Measurements from ENCODE around the gene UGT1A7.

UGT1A7 gene

GRCh38 chr2:233807215-233807865 is 125.6 kb downstream of the UGT1A7 start:
- Histone ChIP-seq H3K27me3 (ENCODE audit: insufficient read depth, low read length) (peaks cover 76% of the 10 kb centered on the region), H2AFZ (ENCODE audit: low read length, unreplicated experiment) (no peak overlapping the region), H3K27ac (ENCODE audit: low read depth, low read length) (no peak overlapping the region), H3K79me2 (ENCODE audit: control insufficient read depth, insufficient read depth, low read length, unreplicated experiment) (no peaks in the 10 kb centered on the region), H3K4me1 (ENCODE audit: control insufficient read depth, insufficient read depth, low read length, unreplicated experiment) (no peaks in the 10 kb centered on the region), H3K36me3 (ENCODE audit: insufficient read depth, low read length) (no peaks in the 10 kb centered on the region), H3K4me3 (ENCODE audit: low read depth, low read length) (no peak overlapping the region)

- no peak overlapping the region for H3K4me3 ChIP-seq (ENCODE audit: low read depth, low read length)
- H3K27me3 ChIP-seq (ENCODE audit: insufficient read depth, low read length): peaks cover 79% of the 10 kb centered on the region
- H3K79me2 ChIP-seq (ENCODE audit: control insufficient read depth, insufficient read depth, low read length, unreplicated experiment): no peaks in the 10 kb centered on the region
- H3K27ac ChIP-seq (ENCODE audit: low read depth, low read length): no peak overlapping the region
- no peaks in the 10 kb centered on the region for H3K36me3 ChIP-seq (ENCODE audit: insufficient read depth, low read length)
- no peak overlapping the region for H2AFZ ChIP-seq (ENCODE audit: low read length, unreplicated experiment)
- no peaks in the 10 kb centered on the region for H3K4me1 ChIP-seq (ENCODE audit: control insufficient read depth, insufficient read depth, low read length, unreplicated experiment)
Observed at GRCh38 chr2:233807966-233808935, 126.5 kb downstream of the UGT1A7 start.

GRCh38 chr2:233810385-233810784 is 128.7 kb downstream of the UGT1A7 start:
- Histone ChIP-seq H3K4me1 (ENCODE audit: control insufficient read depth, insufficient read depth, low read length, unreplicated experiment) (no peaks in the 10 kb centered on the region), H2AFZ (ENCODE audit: low read length, unreplicated experiment) (no peak overlapping the region), H3K27me3 (ENCODE audit: insufficient read depth, low read length) (peaks cover 62% of the 10 kb centered on the region), H3K79me2 (ENCODE audit: control insufficient read depth, insufficient read depth, low read length, unreplicated experiment) (no peaks in the 10 kb centered on the region), H3K4me3 (ENCODE audit: low read depth, low read length) (no peak overlapping the region), H3K36me3 (ENCODE audit: insufficient read depth, low read length) (no peaks in the 10 kb centered on the region), H3K27ac (ENCODE audit: low read depth, low read length) (no peak overlapping the region)

DNA sequence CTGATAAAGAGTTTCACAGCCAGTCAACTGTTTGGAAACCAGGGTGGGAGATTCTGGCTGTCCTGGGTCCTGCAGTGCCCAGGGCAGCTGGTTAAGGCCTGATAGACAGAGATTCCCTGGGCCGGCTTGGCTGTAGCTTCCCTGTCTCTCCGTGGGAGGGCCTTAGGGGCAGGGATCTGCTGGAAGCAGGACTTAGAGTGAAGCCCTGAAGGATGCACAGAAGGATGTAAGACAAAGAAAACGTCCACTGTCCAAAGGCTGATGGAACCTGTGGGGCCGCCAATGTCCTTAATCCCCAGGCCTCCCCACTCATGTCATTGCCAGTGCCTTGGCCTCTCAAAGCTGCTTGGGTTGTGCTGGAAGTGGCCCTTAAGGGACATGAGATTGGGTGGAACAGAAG is 129.4 kb downstream of the UGT1A7 start:
- H3K27ac ChIP-seq (ENCODE audit: low read depth, low read length): no peak overlapping the region
- H3K4me3 ChIP-seq (ENCODE audit: low read depth, low read length): no peak overlapping the region
- H3K27me3 ChIP-seq (ENCODE audit: insufficient read depth, low read length): peaks cover 56% of the 10 kb centered on the region

DNA sequence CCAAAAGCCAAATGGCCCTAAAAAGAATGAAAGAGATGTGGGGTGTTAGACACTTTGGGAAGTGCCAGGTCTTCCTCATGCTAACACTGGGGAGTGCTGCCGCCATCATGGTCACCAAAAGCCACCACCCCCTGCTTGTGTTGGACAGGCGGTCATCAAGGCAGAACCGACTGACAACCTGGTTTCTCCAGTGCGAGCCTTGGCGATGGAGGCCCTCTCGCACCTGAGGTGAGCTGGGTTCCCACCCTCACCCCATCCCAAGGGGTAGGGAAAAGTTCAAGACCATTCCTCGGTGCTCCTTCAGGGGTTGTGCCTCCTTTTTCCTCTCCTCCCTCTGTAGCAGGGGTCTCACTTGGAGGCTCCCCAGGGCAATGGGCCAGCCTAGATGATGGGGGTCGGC is 130.0 kb downstream of the UGT1A7 start:
- H3K27ac ChIP-seq (ENCODE audit: low read depth, low read length): no peak overlapping the region
- no peaks in the 10 kb centered on the region for H3K4me1 ChIP-seq (ENCODE audit: control insufficient read depth, insufficient read depth, low read length, unreplicated experiment)
- H3K79me2 ChIP-seq (ENCODE audit: control insufficient read depth, insufficient read depth, low read length, unreplicated experiment): no peaks in the 10 kb centered on the region
- no peak overlapping the region for H2AFZ ChIP-seq (ENCODE audit: low read length, unreplicated experiment)
- H3K4me3 ChIP-seq (ENCODE audit: low read depth, low read length): no peak overlapping the region
- H3K27me3 ChIP-seq (ENCODE audit: insufficient read depth, low read length): peaks cover 51% of the 10 kb centered on the region
- no peaks in the 10 kb centered on the region for H3K36me3 ChIP-seq (ENCODE audit: insufficient read depth, low read length)

More for the DNA sequence above, 129.4 kb downstream of the UGT1A7 start:
- Histone ChIP-seq H3K4me1 (ENCODE audit: control insufficient read depth, insufficient read depth, low read length, unreplicated experiment) (no peaks in the 10 kb centered on the region), H3K36me3 (ENCODE audit: insufficient read depth, low read length) (no peaks in the 10 kb centered on the region), H3K79me2 (ENCODE audit: control insufficient read depth, insufficient read depth, low read length, unreplicated experiment) (no peaks in the 10 kb centered on the region), H2AFZ (ENCODE audit: low read length, unreplicated experiment) (no peak overlapping the region)

DNA sequence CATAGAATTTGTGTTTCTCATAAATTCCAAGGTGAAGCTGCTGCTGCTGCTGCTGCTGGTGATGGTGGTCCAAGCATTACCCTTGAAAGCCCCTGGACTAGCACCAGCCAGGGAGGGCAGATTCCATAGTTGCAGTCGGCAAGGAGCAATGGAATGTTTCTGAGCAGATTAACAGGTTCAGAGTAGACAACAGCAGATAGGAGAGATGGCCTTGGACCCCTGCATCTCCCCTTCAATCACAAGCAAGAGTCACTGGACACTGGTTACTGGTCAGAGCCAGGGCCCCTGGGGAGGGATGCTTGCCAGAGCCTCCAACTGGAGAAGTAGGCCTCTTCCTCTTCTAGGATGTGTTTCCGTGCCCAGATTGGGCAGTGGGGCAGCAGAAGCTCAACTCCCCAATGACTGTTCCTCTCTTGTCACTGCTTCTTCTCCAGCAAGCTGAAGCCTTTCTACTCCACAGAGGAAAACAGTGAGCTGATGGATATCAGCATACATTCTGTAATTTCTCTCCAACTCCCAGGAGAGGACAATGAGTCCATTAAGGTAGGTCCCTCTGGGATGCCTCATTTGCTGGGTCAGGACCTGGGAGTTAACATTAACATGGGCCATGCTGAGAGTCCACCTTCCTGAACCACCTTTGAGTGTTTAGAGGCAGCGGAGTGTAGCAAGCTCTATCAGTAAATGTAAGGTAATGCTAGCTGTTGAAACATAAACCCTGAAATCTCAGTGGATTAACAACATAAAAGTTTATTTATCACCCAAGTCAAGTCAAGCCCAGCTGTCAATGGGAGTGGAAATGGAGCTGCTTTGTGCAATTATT is 131.7 kb downstream of the UGT1A7 start:
- H3K4me3 ChIP-seq (ENCODE audit: low read depth, low read length): no peak overlapping the region
- H3K27ac ChIP-seq (ENCODE audit: low read depth, low read length): no peak overlapping the region
- H3K79me2 ChIP-seq (ENCODE audit: control insufficient read depth, insufficient read depth, low read length, unreplicated experiment): no peaks in the 10 kb centered on the region
- peaks cover 41% of the 10 kb centered on the region for H3K27me3 ChIP-seq (ENCODE audit: insufficient read depth, low read length)
- H3K36me3 ChIP-seq (ENCODE audit: insufficient read depth, low read length): no peaks in the 10 kb centered on the region
- H3K4me1 ChIP-seq (ENCODE audit: control insufficient read depth, insufficient read depth, low read length, unreplicated experiment): peaks cover 4% of the 10 kb centered on the region
- H2AFZ ChIP-seq (ENCODE audit: low read length, unreplicated experiment): no peak overlapping the region

DNA sequence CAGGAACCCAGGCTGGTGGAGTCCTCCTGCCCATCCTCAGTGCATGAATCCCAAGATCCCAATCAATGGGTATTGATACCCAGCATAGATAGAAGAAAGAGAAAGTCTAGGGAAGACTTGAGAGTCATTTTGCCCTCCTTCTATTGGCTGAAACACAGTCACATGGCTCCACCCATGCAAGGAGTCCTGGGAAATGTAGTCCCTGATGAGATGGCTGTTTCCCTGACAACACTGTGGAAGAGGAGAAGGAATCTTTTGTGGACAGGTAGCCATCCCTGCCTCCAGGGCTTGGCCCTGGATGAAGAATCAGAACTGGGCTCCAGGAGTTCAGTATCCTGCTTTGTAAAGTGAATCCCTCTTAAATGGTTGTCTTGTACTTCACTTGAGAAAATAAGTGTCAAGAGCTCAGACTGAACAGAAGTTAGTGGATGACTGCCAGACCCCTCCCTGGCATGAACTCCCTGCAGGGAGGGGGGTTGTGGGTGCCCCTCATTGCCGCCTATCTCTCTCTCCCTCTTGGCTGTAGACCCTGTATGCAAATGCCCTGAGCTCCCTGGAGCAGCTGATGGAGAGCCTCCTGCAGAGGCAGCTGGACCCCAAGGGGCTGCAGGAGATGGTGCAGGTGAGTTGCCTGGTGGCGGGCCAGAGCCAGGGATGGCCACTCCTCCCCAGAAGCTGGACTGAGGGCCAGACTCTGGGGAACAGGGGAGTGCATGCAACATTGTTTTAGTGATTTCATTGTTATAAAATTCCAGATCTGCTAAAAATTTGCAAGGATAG is 132.5 kb downstream of the UGT1A7 start:
- H2AFZ ChIP-seq (ENCODE audit: low read length, unreplicated experiment): no peak overlapping the region
- no peak overlapping the region for H3K4me3 ChIP-seq (ENCODE audit: low read depth, low read length)
- H3K27me3 ChIP-seq (ENCODE audit: insufficient read depth, low read length): peaks cover 33% of the 10 kb centered on the region
- H3K27ac ChIP-seq (ENCODE audit: low read depth, low read length): no peak overlapping the region
- no peaks in the 10 kb centered on the region for H3K79me2 ChIP-seq (ENCODE audit: control insufficient read depth, insufficient read depth, low read length, unreplicated experiment)
- peaks cover 4% of the 10 kb centered on the region for H3K4me1 ChIP-seq (ENCODE audit: control insufficient read depth, insufficient read depth, low read length, unreplicated experiment)
- no peaks in the 10 kb centered on the region for H3K36me3 ChIP-seq (ENCODE audit: insufficient read depth, low read length)

- no peak overlapping the region for H3K4me3 ChIP-seq (ENCODE audit: low read depth, low read length)
- H2AFZ ChIP-seq (ENCODE audit: low read length, unreplicated experiment): no peak overlapping the region
- H3K27ac ChIP-seq (ENCODE audit: low read depth, low read length): no peak overlapping the region
- peaks cover 4% of the 10 kb centered on the region for H3K4me1 ChIP-seq (ENCODE audit: control insufficient read depth, insufficient read depth, low read length, unreplicated experiment)
- H3K36me3 ChIP-seq (ENCODE audit: insufficient read depth, low read length): no peaks in the 10 kb centered on the region
- H3K27me3 ChIP-seq (ENCODE audit: insufficient read depth, low read length): peaks cover 18% of the 10 kb centered on the region
- H3K79me2 ChIP-seq (ENCODE audit: control insufficient read depth, insufficient read depth, low read length, unreplicated experiment): no peaks in the 10 kb centered on the region
Observed at GRCh38 chr2:233815861-233816260, 134.2 kb downstream of the UGT1A7 start.

DNA sequence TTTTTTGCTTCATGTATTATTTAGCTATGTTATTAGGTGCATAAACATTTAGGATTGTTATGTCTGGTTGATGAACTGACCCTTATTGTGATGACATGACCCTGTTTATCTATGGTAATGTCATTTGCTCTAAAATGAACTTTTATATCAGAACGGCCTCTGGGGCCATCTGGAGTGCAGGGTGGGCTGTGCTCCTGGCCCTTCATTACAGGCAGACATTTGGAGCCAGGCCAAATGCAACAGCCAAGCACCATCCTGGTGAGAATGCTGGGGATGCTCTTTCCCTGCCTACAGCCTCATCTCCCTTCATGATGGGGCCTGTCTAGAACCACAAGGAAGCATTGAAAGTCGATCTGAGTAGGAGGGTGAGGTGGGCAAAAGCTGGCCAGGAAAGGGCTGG is 134.6 kb downstream of the UGT1A7 start:
- no peak overlapping the region for H3K27ac ChIP-seq (ENCODE audit: low read depth, low read length)
- H3K79me2 ChIP-seq (ENCODE audit: control insufficient read depth, insufficient read depth, low read length, unreplicated experiment): no peaks in the 10 kb centered on the region
- H2AFZ ChIP-seq (ENCODE audit: low read length, unreplicated experiment): no peak overlapping the region
- H3K4me3 ChIP-seq (ENCODE audit: low read depth, low read length): no peak overlapping the region
- H3K27me3 ChIP-seq (ENCODE audit: insufficient read depth, low read length): peaks cover 14% of the 10 kb centered on the region; the same call in 1 of the 2 replicates
- H3K36me3 ChIP-seq (ENCODE audit: insufficient read depth, low read length): no peaks in the 10 kb centered on the region
- H3K4me1 ChIP-seq (ENCODE audit: control insufficient read depth, insufficient read depth, low read length, unreplicated experiment): peaks cover 4% of the 10 kb centered on the region

DNA sequence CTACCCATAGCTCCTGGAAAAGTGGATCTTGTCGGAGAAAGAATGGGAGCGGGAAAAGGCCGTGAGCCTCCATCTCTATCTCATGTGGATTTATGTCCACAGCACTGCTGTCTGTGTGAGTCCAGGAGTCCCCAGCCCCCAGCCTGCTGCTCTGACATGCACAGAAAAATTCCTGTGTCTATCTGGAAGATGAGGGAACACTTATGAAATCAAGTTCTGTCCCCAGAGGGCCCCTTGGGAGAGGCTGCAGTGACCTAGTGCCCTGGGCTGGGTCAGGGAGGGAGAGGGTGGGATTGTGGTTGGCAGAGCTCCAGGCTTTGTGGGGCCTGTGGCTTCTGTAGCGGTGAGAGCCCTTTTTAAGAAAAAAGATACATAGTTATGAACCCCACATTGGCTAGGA is 135.1 kb downstream of the UGT1A7 start:
- peaks cover 11% of the 10 kb centered on the region; the same call in 1 of the 2 replicates for H3K27me3 ChIP-seq (ENCODE audit: insufficient read depth, low read length)
- H3K79me2 ChIP-seq (ENCODE audit: control insufficient read depth, insufficient read depth, low read length, unreplicated experiment): no peaks in the 10 kb centered on the region

More for the DNA sequence above, 135.1 kb downstream of the UGT1A7 start:
- H3K4me3 ChIP-seq (ENCODE audit: low read depth, low read length): no peak overlapping the region
- peaks cover 4% of the 10 kb centered on the region for H3K4me1 ChIP-seq (ENCODE audit: control insufficient read depth, insufficient read depth, low read length, unreplicated experiment)
- no peaks in the 10 kb centered on the region for H3K36me3 ChIP-seq (ENCODE audit: insufficient read depth, low read length)
- H2AFZ ChIP-seq (ENCODE audit: low read length, unreplicated experiment): no peak overlapping the region
- no peak overlapping the region for H3K27ac ChIP-seq (ENCODE audit: low read depth, low read length)

Data from ACC112 (cell line).